ENCODE measurements around the gene SYNGR2.

DNA sequence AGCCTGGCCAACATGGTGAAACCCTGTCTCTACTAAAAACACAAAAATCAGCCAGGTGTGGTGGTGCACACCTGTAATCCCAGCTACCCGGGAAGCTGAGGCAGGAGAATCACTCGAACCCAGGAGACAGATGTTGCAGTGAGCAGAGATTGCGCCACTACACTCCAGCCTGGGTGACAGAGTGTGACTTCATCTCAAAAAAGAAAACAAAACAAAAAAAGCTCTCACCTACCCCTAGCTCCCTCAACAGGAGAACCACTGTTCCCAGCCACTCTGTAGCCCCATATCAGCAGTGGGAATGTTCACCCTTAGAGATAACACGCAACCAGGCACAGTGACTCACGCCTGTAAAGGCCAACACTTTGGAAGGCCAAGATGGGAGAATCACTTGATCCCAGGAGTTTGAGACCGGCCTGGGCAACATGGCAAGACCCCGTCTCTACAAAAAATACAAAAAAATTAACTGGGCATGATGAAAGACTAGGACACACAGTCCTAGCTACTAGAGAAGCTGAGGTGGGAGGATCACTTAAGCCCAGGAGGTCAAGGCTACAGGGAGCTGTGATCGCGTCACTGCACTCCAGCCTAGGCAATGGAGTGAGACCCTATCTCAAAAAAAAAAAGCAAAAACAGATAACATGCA is 32.4 kb upstream of the SYNGR2 start:
- TF ChIP-seq YY1 (IDR thresholded peaks at IDR 0.05; ENCODE audit: insufficient read depth, insufficient read length), result no peak
- TF ChIP-seq SUZ12 (IDR thresholded peaks at IDR 0.05; ENCODE audit: extremely low read depth, insufficient read depth, insufficient read length), result no peak

All from NT2/D1 (cell line).